ENCODE results near the gene CDH4.
"Not testable (repeated sequence)": the region's sequence is repeated elsewhere in the genome, so short reads cannot be mapped to it uniquely, and the experiment has no call there.

CDH4 gene

DNA sequence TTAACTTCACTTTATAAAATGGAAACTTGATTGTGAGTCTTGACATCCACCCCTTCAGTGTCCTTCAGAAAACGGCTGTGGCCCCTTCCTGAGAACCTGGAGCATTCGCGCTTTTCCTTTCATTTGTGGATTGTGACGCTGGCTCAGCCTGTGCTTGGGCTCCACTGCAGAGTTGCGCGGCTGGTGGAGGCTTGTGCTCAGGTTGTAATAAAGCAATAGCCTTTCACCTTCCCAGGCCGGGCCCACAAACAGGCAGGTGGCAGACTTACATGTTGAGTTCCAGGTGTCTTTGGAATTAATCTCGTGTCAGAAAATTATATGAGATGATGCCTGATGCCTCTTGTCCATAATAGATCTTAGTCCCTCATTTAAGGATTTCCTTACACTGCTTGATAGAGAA, 199.9 kb downstream of the CDH4 start:
- no CpG with 5 or more reads among the region's 8 CpGs for WGBS, 2 donors (ENCODE audit: extremely low coverage in 2 of 2, insufficient read length in 2 of 2, insufficient replicate concordance in 1 of 2)
- Histone ChIP-seq H4K91ac (ENCODE audit: low read depth, low read length, poor library complexity) (no peak overlapping the region), H3K9me3 (replicated peaks in 1 of 2; ENCODE audit: control insufficient read depth in 2 of 2, insufficient read depth in 1 of 2, low read depth in 1 of 2, low read length in 2 of 2) (peaks cover 0 to 2% of the 10 kb centered on the region in 2 donors), H2BK120ac (ENCODE audit: low read depth, low read length) (no peak overlapping the region), H3K9ac (ENCODE audit: low read depth, low read length, poor library complexity) (no peak overlapping the region), H3K27ac (replicated peaks; ENCODE audit: low read length) (no peak overlapping the region), H4K8ac (ENCODE audit: low read depth, low read length) (no peak overlapping the region), H3K4ac (ENCODE audit: low read length) (no peak overlapping the region), H2BK5ac (ENCODE audit: low read length) (no peak overlapping the region), H3K4me3 (ENCODE audit: low read length in 2 of 2) (no peak overlapping the region), H3K18ac (ENCODE audit: low read length) (no peak overlapping the region), H2BK15ac (ENCODE audit: low read length) (no peak overlapping the region), H3K4me2 (ENCODE audit: insufficient read depth, low read length, poor library complexity, severe bottlenecking) (no peak overlapping the region), H3K27me3 (ENCODE audit: control insufficient read depth in 3 of 3, insufficient read depth in 3 of 3, low read depth in 1 of 3, low read length in 3 of 3) (no peaks in the 10 kb centered on the region), H2BK12ac (ENCODE audit: low read length) (no peak overlapping the region), H3K14ac (ENCODE audit: low read length) (no peak overlapping the region), H3K36me3 (replicated peaks in 1 of 2; ENCODE audit: control insufficient read depth in 2 of 2, insufficient read depth in 2 of 2, low read length in 2 of 2) (no peaks in the 10 kb centered on the region), H3K4me1 (ENCODE audit: control insufficient read depth in 2 of 2, insufficient read depth in 1 of 2, low read depth in 1 of 2, low read length in 2 of 2) (peaks cover 10 to 19% of the 10 kb centered on the region in 2 donors), H2AK5ac (ENCODE audit: low read depth, low read length) (no peak overlapping the region), H3K23ac (ENCODE audit: low read depth, low read length, poor library complexity) (no peak overlapping the region), H3K79me1 (ENCODE audit: low read depth, low read length) (no peaks in the 10 kb centered on the region), H2AFZ (ENCODE audit: low read length) (no peak overlapping the region)
- no peak for DNase-seq (ENCODE audit: low spot score)

DNA sequence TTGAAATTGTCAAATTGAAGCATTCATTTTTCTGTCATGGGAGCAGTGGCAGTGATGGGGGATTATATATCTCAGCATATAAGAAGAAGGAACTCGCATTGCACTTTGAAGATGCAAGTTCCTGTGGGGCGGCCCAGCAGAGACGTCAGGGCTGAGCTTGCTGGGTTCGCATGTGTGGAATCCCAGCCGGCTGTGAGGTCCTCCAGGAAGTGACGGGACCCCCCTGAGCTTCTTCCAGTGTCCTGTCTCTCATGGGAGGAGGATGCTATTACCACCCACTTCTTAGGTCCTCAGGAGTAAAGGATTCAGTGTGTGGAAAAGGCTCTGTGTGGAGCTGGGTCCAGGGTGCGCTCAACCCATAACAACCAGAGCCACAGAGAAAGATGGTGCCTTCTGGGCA, 201.2 kb downstream of the CDH4 start:
- Histone ChIP-seq H2AK5ac (ENCODE audit: low read depth, low read length) (no peak overlapping the region), H2AFZ (ENCODE audit: low read length) (no peak overlapping the region), H3K27me3 (ENCODE audit: control insufficient read depth in 3 of 3, insufficient read depth in 3 of 3, low read depth in 1 of 3, low read length in 3 of 3) (no peaks in the 10 kb centered on the region), H3K4me1 (ENCODE audit: control insufficient read depth in 2 of 2, insufficient read depth in 1 of 2, low read depth in 1 of 2, low read length in 2 of 2) (peaks cover 9 to 14% of the 10 kb centered on the region in 2 donors), H3K4ac (ENCODE audit: low read length) (no peak overlapping the region), H3K79me1 (ENCODE audit: low read depth, low read length) (peaks cover 3% of the 10 kb centered on the region), H2BK12ac (ENCODE audit: low read length) (no peak overlapping the region), H2BK5ac (ENCODE audit: low read length) (no peak overlapping the region), H3K27ac (replicated peaks; ENCODE audit: low read length) (no peak overlapping the region), H3K4me3 (ENCODE audit: low read length in 2 of 2) (no peak overlapping the region), H3K9ac (ENCODE audit: low read depth, low read length, poor library complexity) (no peak overlapping the region), H2BK120ac (ENCODE audit: low read depth, low read length) (no peak overlapping the region), H4K8ac (ENCODE audit: low read depth, low read length) (no peak overlapping the region), H3K18ac (ENCODE audit: low read length) (no peak overlapping the region), H3K14ac (ENCODE audit: low read length) (no peak overlapping the region), H3K4me2 (ENCODE audit: insufficient read depth, low read length, poor library complexity, severe bottlenecking) (no peak overlapping the region), H3K9me3 (replicated peaks in 1 of 2; ENCODE audit: control insufficient read depth in 2 of 2, insufficient read depth in 1 of 2, low read depth in 1 of 2, low read length in 2 of 2) (peaks cover 0 to 9% of the 10 kb centered on the region in 2 donors), H3K36me3 (replicated peaks in 1 of 2; ENCODE audit: control insufficient read depth in 2 of 2, insufficient read depth in 2 of 2, low read length in 2 of 2) (no peaks in the 10 kb centered on the region), H2BK15ac (ENCODE audit: low read length) (no peak overlapping the region), H4K91ac (ENCODE audit: low read depth, low read length, poor library complexity) (no peak overlapping the region), H3K23ac (ENCODE audit: low read depth, low read length, poor library complexity) (no peak overlapping the region)
- no CpG with 5 or more reads among the region's 7 CpGs for WGBS, 2 donors (ENCODE audit: extremely low coverage in 2 of 2, insufficient read length in 2 of 2, insufficient replicate concordance in 1 of 2)
- no peak for DNase-seq (ENCODE audit: low spot score)

DNA sequence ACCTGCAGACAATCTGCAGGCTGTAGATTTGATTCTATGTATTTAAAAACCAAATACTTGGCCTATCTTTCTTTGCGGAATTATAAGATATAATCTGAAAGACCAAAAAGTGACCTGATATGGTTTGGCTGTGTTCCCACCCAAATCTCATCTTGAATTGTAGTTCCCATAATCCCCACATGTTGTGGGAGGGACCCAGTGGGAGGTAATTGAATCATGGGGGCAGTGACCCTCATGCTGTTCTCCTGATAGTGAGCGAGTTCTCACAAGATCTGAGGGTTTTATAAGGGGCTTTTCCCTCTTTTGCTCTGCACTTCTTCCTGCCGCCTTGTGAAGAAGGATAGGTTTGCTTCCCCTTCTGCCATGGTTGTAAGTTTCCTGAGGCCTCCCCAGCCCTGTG, 201.6 kb downstream of the CDH4 start:
- not testable (repeated sequence) for H2BK120ac ChIP-seq (ENCODE audit: low read depth, low read length); H3K27ac ChIP-seq (replicated peaks; ENCODE audit: low read length); H3K36me3 ChIP-seq (replicated peaks in 1 of 2; ENCODE audit: control insufficient read depth in 2 of 2, insufficient read depth in 2 of 2, low read length in 2 of 2); H3K4ac ChIP-seq (ENCODE audit: low read length); DNase-seq (ENCODE audit: low spot score); H3K23ac ChIP-seq (ENCODE audit: low read depth, low read length, poor library complexity); H3K18ac ChIP-seq (ENCODE audit: low read length); H2BK12ac ChIP-seq (ENCODE audit: low read length); H3K4me2 ChIP-seq (ENCODE audit: insufficient read depth, low read length, poor library complexity, severe bottlenecking); H2BK5ac ChIP-seq (ENCODE audit: low read length); H2AK5ac ChIP-seq (ENCODE audit: low read depth, low read length); H3K9ac ChIP-seq (ENCODE audit: low read depth, low read length, poor library complexity); H4K8ac ChIP-seq (ENCODE audit: low read depth, low read length); H3K14ac ChIP-seq (ENCODE audit: low read length); H3K79me1 ChIP-seq (ENCODE audit: low read depth, low read length); H3K4me3 ChIP-seq (ENCODE audit: low read length in 2 of 2); H2AFZ ChIP-seq (ENCODE audit: low read length); H4K91ac ChIP-seq (ENCODE audit: low read depth, low read length, poor library complexity); H2BK15ac ChIP-seq (ENCODE audit: low read length); H3K27me3 ChIP-seq (ENCODE audit: control insufficient read depth in 3 of 3, insufficient read depth in 3 of 3, low read depth in 1 of 3, low read length in 3 of 3)
- WGBS, 2 donors (ENCODE audit: extremely low coverage in 2 of 2, insufficient read length in 2 of 2, insufficient replicate concordance in 1 of 2) = no CpG with 5 or more reads among the region's 3 CpGs
- Histone ChIP-seq H3K4me1 (ENCODE audit: control insufficient read depth in 2 of 2, insufficient read depth in 1 of 2, low read depth in 1 of 2, low read length in 2 of 2) (peaks cover 7 to 10% of the 10 kb centered on the region in 2 donors), H3K9me3 (replicated peaks in 1 of 2; ENCODE audit: control insufficient read depth in 2 of 2, insufficient read depth in 1 of 2, low read depth in 1 of 2, low read length in 2 of 2) (peaks cover 0 to 10% of the 10 kb centered on the region in 2 donors)

DNA sequence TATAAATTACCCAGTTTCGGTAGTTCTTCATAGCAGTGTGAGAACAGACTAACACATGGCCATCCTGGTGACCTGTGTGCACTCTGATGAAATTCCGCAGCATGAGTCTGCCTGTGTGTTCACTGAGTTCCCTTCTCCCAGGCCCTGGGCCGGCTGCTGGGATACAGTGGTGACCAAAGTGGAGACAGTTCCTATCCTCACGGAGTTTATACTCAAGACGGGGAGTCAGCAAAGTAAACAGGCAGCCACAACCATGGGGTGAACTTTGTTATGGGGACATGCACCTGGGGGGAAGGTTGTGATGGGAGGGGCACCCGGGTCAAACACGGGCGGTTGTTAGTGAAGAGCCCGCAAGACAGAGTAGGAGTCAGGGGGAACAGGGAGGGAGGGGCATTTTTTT, 202.0 kb downstream of the CDH4 start:
- no peaks in the 10 kb centered on the region for H3K27me3 ChIP-seq (ENCODE audit: control insufficient read depth in 3 of 3, insufficient read depth in 3 of 3, low read depth in 1 of 3, low read length in 3 of 3)
- H4K8ac ChIP-seq (ENCODE audit: low read depth, low read length) = no peak overlapping the region
- no peak overlapping the region for H3K4ac ChIP-seq (ENCODE audit: low read length)
- H2BK5ac ChIP-seq (ENCODE audit: low read length) = no peak overlapping the region
- H3K9ac ChIP-seq (ENCODE audit: low read depth, low read length, poor library complexity) = no peak overlapping the region
- H3K36me3 ChIP-seq (replicated peaks in 1 of 2; ENCODE audit: control insufficient read depth in 2 of 2, insufficient read depth in 2 of 2, low read length in 2 of 2) = no peaks in the 10 kb centered on the region
- no peak overlapping the region for H2BK15ac ChIP-seq (ENCODE audit: low read length)
- no CpG with 5 or more reads among the region's 9 CpGs for WGBS, 2 donors (ENCODE audit: extremely low coverage in 2 of 2, insufficient read length in 2 of 2, insufficient replicate concordance in 1 of 2)
- no peak overlapping the region for H2AFZ ChIP-seq (ENCODE audit: low read length)
- H3K14ac ChIP-seq (ENCODE audit: low read length) = no peak overlapping the region
- no peak overlapping the region for H3K27ac ChIP-seq (replicated peaks; ENCODE audit: low read length)
- H3K79me1 ChIP-seq (ENCODE audit: low read depth, low read length) = peaks cover 6% of the 10 kb centered on the region
- H2BK120ac ChIP-seq (ENCODE audit: low read depth, low read length) = no peak overlapping the region
- H2AK5ac ChIP-seq (ENCODE audit: low read depth, low read length) = no peak overlapping the region
- no peak overlapping the region for H3K4me3 ChIP-seq (ENCODE audit: low read length in 2 of 2)
- H2BK12ac ChIP-seq (ENCODE audit: low read length) = no peak overlapping the region
- H3K4me2 ChIP-seq (ENCODE audit: insufficient read depth, low read length, poor library complexity, severe bottlenecking) = no peak overlapping the region
- no peak overlapping the region for H3K23ac ChIP-seq (ENCODE audit: low read depth, low read length, poor library complexity)
- peaks cover 6 to 8% of the 10 kb centered on the region in 2 donors for H3K4me1 ChIP-seq (ENCODE audit: control insufficient read depth in 2 of 2, insufficient read depth in 1 of 2, low read depth in 1 of 2, low read length in 2 of 2)
- peaks cover 0 to 10% of the 10 kb centered on the region in 2 donors for H3K9me3 ChIP-seq (replicated peaks in 1 of 2; ENCODE audit: control insufficient read depth in 2 of 2, insufficient read depth in 1 of 2, low read depth in 1 of 2, low read length in 2 of 2)
- no peak for DNase-seq (ENCODE audit: low spot score)
- H3K18ac ChIP-seq (ENCODE audit: low read length) = no peak overlapping the region
- no peak overlapping the region for H4K91ac ChIP-seq (ENCODE audit: low read depth, low read length, poor library complexity)
